Thymus (tissue), 11 donors: ENCODE data around the gene HGD. TPM values are rescaled to one million over a fixed set of nuclear protein-coding genes. Genes with fewer than 3 reads are reported as not detected.
"Not testable (repeated sequence)": the region's sequence is repeated elsewhere in the genome, so short reads cannot be mapped to it uniquely, and the experiment has no call there.

Source experiments
- DNase-seq, 9 donors: peaks; one replicate each; pipeline ENCODE4 v3.0.0-alpha.2; 2013; ENCODE audit warnings: low spot score in 9 of 9, low read depth in 6 of 9, missing footprints in 1 of 9
- H3K27ac ChIP-seq, 2 donors: one replicate each; pipeline ENCODE4 v1.5.1; 2013; ENCODE audit warnings: control low read depth in 1 of 2, low read depth in 1 of 2, low read length in 1 of 2, mild to moderate bottlenecking in 1 of 2, moderate library complexity in 1 of 2
- H3K27me3 ChIP-seq, 2 donors: one replicate each; pipeline ENCODE4 v1.5.1; 2013; ENCODE audit warnings: low read length in 1 of 2; ENCODE audit not compliant: control insufficient read depth in 2 of 2, insufficient read depth in 1 of 2
- H3K36me3 ChIP-seq, 2 donors: one replicate each; pipeline ENCODE4 v1.5.1; 2013; ENCODE audit warnings: low read length in 1 of 2, mild to moderate bottlenecking in 1 of 2, moderate library complexity in 1 of 2; ENCODE audit not compliant: control insufficient read depth in 2 of 2, insufficient read depth in 2 of 2
- H3K4me1 ChIP-seq, 2 donors: one replicate each; pipeline ENCODE4 v1.5.1; 2013; ENCODE audit warnings: low read length in 2 of 2; ENCODE audit not compliant: control insufficient read depth in 2 of 2, insufficient read depth in 2 of 2
- H3K4me3 ChIP-seq, 2 donors: one replicate each; pipeline ENCODE4 v1.5.1; 2013; ENCODE audit warnings: low read length in 2 of 2, control low read depth in 1 of 2, mild to moderate bottlenecking in 1 of 2
- H3K9me3 ChIP-seq, 2 donors: one replicate each; pipeline ENCODE4 v1.5.1; 2013; ENCODE audit warnings: low read length in 1 of 2, mild to moderate bottlenecking in 1 of 2; ENCODE audit not compliant: control insufficient read depth in 2 of 2, insufficient read depth in 1 of 2
- WGBS: extraction: QIAGEN DNeasy Blood & Tissue Kit; methylation state at CpG from one replicate; pipeline ENCODE4 v1.1.7; 2013; 5-methylcytosine and 5-hydroxymethylcytosine counted together
- polyA plus RNA-seq: library from polyadenylated mRNA; stranded (reverse); fragments of 200-250 nt; gene quantifications from one replicate; pipeline ENCODE4 v1.2.3, GENCODE V29; 2013
- total RNA-seq: library from RNA; stranded (reverse); fragments of 120-200 nt; gene quantifications from one replicate; pipeline ENCODE4 v1.2.4, GENCODE V29; 2013
- donor health status: healthy.

Gene HGD
- total and polyA plus RNA-seq, 2 donors: 0.38 to 1.9 TPM

DNA sequence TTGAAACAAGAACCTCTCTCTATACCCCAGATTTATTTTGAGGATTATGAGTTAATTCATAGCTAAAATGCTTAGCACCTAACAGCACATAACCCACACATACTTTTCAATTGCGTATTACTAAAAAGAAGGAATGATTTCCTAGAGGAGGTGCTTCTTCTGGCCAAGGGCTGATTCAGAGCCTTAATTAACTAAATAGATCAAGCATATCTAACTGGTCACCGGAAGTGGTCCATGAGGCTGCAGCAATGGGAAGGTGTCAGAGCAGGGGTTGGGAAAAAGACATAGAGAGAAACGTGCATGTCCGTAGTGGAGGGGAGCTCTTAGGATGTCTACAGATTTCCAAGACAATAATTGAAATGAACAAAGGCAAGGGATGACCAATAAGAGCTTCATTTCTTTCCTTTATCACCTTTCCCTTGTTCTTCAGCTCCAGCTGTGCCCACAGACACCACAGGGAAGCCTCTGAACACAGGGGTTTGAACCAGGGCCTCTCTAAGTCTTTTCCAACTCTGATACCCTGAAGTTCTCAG is 467 bp downstream of the HGD start:
- WGBS: 98% methylated on average over 4 of the region's 4 CpGs
- Histone ChIP-seq H3K4me3 (no peak overlapping the region), H3K9me3 (no peaks in the 10 kb centered on the region), H3K36me3 (no peaks in the 10 kb centered on the region), H3K27ac (no peak overlapping the region), H3K27me3 (no peaks in the 10 kb centered on the region), H3K4me1 (no peaks in the 10 kb centered on the region)
- DNase-seq: no peak

DNA sequence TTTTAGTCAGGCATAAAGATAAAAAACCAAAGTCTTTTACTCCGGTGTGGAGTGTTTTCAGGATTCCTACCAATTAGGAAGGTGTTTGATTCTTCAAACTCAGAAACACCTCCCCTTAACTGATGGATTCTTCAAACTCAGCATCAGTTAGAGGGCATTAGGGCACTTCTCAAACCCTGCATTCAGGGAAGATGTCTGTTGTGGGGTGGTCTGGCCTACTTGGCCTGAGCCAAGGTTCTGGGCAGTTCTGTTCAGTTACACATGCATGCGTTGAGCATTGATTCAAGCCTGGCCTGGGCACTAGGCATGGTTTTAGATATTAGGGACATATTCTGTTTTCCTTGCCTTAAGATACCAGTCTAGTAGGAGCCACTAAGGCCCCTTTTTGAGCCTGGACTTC is 1.0 kb downstream of the HGD start:
- WGBS: 99% methylated on average over 2 of the region's 2 CpGs
- Histone ChIP-seq H3K27ac (no peak overlapping the region), H3K4me1 (no peaks in the 10 kb centered on the region), H3K36me3 (no peaks in the 10 kb centered on the region), H3K9me3 (no peaks in the 10 kb centered on the region), H3K4me3 (no peak overlapping the region), H3K27me3 (no peaks in the 10 kb centered on the region)
- no peak for DNase-seq

DNA sequence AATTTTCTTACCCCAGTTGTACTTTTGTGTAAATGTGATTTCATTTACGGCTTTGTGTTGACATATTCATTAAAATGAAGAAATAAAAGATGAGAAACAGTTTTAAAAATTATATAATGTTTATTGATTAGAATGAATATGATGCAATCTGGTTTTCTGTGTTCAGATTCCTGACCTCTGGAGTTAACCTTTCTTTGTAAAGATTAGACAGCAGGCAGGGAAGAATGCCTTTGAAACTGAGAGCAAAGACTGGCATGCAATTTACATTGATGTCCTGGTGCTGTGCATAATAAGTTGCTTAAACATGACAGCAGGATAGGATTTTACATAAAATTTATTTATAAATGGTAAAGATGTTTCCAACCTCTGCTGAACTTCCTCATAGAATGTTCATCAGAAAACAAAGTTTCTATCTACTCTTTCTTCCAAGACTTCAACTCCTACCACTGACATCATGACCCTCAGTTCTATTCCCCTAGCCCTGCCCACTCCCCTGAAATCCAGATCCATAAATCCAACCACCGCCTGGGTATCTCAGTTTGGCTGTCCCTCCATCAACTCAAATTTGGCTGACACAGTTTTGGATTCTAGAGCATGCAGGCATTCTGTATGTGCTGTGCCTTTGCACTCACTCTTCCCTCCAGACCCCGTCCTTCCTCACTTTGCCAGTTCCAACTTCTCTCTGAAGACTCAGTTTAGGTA is 1.7 kb downstream of the HGD start:
- Histone ChIP-seq H3K36me3 (no peaks in the 10 kb centered on the region), H3K27me3 (no peaks in the 10 kb centered on the region), H3K4me1 (no peaks in the 10 kb centered on the region), H3K4me3 (no peak overlapping the region), H3K9me3 (no peaks in the 10 kb centered on the region), H3K27ac (no peak overlapping the region)
- 98% methylated on average over 3 of the region's 3 CpGs for WGBS
- DNase-seq: no peak

DNA sequence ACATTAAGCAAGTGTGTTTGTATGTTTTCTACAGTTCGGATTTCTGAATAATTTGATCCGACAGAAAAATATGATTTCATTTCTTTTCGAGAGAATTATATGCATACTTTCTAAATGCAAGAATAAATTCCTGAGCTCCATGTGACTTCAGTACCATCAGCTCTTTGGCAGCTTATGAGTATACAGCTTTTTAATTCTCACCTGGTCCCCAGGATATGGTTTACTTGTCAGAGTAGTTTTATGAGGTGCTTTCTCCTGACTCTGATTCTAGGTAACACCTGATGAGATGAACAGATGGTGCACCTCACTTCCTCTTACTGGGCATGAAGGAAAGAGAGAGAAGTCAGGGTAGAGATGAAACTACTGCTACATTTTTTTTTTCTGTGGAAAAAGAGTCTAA is 3.1 kb downstream of the HGD start:
- WGBS: 77% methylated on average over 3 of the region's 3 CpGs
- H3K4me3 ChIP-seq: no peak overlapping the region
- no peaks in the 10 kb centered on the region for H3K36me3 ChIP-seq
- H3K27me3 ChIP-seq: no peaks in the 10 kb centered on the region
- DNase-seq: no peak
- H3K9me3 ChIP-seq: no peaks in the 10 kb centered on the region
- H3K4me1 ChIP-seq: no peaks in the 10 kb centered on the region
- H3K27ac ChIP-seq: no peak overlapping the region

DNA sequence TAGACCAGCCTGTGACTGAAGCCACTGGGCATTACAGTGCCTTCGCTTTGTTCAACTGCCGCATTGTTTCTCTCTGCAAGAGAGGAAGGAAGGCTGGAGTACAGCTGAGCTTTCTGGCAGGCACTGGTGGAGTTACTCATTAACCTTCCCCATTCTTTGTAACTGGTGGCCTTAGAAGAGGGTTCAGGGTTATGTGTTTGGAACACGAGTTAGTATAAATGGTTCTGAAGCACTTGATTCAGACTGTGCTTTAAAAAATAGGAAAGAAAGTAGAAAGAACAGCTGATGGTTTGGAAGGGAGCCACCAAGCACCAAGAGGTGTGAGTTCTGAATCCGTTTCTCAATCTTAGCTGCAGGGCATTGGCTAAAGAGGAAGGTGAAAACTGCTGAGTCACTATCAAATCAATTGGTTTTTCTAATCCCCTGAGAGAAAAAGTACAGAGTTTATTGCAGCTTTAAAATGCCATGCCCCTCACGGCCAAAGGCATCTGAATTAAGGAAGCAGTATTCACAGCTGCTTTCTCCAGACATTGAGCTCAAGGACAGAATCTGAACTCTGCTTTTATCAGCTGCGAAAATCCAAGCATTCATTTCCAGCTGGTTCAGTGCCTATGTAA is 3.6 kb downstream of the HGD start:
- 15% methylated on average over 6 of the region's 6 CpGs for WGBS
- H3K27me3 ChIP-seq: no peaks in the 10 kb centered on the region
- no peak overlapping the region for H3K27ac ChIP-seq
- no peak for DNase-seq
- H3K36me3 ChIP-seq: no peaks in the 10 kb centered on the region
- H3K9me3 ChIP-seq: no peaks in the 10 kb centered on the region
- H3K4me3 ChIP-seq: no peak overlapping the region
- H3K4me1 ChIP-seq: no peaks in the 10 kb centered on the region

DNA sequence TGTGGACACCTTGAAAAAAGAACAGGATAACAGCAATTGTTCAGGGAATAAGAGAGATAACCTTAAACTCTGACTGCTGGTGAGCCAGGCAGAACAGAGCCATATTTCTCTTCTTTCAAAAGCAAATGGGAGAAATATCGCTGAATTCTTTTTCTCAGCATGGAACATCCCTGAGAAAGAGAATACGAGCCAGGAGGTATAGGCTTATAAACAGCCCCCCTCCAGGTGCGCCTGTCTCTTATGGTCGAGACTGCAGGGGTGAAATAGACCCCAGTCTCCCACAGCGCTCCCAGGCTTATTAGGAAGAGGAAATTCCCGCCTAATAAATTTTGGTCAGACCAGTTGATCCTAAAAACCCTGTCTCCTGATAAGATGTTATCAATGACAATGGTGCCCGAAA is 4.8 kb downstream of the HGD start:
- not testable (repeated sequence) for DNase-seq, H3K4me3 ChIP-seq, H3K27ac ChIP-seq, H3K27me3 ChIP-seq, H3K9me3 ChIP-seq, H3K4me1 ChIP-seq, H3K36me3 ChIP-seq
- 95% methylated on average over 7 of the region's 7 CpGs for WGBS

DNA sequence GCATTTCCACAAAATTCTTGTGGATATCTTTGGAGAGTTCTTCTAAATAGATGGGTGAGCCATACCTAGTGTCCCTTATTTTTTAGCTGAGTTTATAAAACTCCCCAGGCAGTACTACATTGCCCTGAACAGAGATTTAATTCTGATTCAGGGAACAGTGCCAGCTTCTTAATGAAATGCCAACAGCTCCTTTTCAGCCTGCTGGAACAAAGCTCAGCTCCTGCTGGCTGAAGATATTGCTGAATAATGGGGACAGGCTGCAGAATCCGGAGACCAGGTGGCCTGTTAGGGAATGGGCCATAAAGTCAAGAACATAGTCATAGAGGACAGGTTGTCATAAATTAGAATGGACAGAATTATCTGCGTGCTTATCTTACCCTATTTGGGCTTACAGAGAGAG is 8.9 kb downstream of the HGD start:
- 92% methylated on average over 2 of the region's 2 CpGs for WGBS
- no peaks in the 10 kb centered on the region for H3K4me1 ChIP-seq
- H3K9me3 ChIP-seq: no peaks in the 10 kb centered on the region
- no peaks in the 10 kb centered on the region for H3K27me3 ChIP-seq
- no peak for DNase-seq
- H3K36me3 ChIP-seq: no peaks in the 10 kb centered on the region
- no peak overlapping the region for H3K4me3 ChIP-seq
- H3K27ac ChIP-seq: no peak overlapping the region

DNA sequence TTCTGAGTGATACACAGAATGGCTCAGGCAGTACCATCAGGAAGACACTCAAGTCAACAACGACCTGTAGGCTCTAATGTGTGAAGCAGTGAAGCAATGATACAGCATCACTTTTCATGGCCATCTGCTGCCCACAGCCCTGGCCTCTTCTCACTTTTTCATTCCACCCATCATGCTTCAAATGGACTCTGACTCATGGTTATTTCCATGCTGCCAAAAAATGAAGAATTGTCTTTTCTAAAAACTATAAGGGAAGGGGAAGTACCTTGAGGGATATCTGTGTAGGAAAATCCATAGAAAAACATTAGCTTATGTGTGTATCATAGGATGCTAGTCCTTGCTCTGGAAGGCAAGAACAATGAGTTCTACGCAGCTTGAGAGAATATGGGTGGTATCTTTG is 11.5 kb downstream of the HGD start:
- H3K27me3 ChIP-seq: no peaks in the 10 kb centered on the region
- DNase-seq: no peak
- H3K4me1 ChIP-seq: no peaks in the 10 kb centered on the region
- no peak overlapping the region for H3K27ac ChIP-seq
- H3K4me3 ChIP-seq: no peak overlapping the region
- no peaks in the 10 kb centered on the region for H3K36me3 ChIP-seq
- no peaks in the 10 kb centered on the region for H3K9me3 ChIP-seq
- 86% methylated on average over 2 of the region's 2 CpGs for WGBS

DNA sequence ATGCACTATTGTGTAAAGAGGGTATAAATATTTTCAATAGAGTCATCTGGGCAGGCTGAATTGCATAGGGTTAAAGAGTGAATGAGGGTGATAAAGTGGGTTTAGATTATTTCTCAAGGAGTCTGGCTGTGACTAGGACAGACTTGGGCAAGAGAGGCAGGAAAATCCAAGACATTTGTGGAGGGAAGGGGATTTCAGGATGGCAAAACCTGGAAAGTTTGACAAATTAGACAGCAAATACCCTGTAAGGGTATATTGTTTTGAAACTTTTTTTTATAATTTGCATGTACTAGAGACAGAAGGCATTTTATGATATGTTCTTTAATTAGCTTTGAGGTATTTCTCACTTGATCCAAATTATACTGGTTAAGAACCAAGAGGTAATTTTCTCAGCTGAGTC is 17.1 kb downstream of the HGD start:
- Histone ChIP-seq H3K27ac (no peak overlapping the region), H3K4me3 (no peak overlapping the region), H3K4me1 (no peaks in the 10 kb centered on the region), H3K9me3 (no peaks in the 10 kb centered on the region), H3K27me3 (no peaks in the 10 kb centered on the region), H3K36me3 (no peaks in the 10 kb centered on the region)
- no peak for DNase-seq
